ENCODE results near the gene PRUNE1. TPM values are rescaled to one million over a fixed set of nuclear protein-coding genes. Genes with fewer than 3 reads are reported as not detected.

PRUNE1 gene, protein sequence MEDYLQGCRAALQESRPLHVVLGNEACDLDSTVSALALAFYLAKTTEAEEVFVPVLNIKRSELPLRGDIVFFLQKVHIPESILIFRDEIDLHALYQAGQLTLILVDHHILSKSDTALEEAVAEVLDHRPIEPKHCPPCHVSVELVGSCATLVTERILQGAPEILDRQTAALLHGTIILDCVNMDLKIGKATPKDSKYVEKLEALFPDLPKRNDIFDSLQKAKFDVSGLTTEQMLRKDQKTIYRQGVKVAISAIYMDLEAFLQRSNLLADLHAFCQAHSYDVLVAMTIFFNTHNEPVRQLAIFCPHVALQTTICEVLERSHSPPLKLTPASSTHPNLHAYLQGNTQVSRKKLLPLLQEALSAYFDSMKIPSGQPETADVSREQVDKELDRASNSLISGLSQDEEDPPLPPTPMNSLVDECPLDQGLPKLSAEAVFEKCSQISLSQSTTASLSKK
- 14.7 and 15.2 TPM in 2 replicates for total RNA-seq (2014; rRNA removed; shearing (Covaris generic))

DNA sequence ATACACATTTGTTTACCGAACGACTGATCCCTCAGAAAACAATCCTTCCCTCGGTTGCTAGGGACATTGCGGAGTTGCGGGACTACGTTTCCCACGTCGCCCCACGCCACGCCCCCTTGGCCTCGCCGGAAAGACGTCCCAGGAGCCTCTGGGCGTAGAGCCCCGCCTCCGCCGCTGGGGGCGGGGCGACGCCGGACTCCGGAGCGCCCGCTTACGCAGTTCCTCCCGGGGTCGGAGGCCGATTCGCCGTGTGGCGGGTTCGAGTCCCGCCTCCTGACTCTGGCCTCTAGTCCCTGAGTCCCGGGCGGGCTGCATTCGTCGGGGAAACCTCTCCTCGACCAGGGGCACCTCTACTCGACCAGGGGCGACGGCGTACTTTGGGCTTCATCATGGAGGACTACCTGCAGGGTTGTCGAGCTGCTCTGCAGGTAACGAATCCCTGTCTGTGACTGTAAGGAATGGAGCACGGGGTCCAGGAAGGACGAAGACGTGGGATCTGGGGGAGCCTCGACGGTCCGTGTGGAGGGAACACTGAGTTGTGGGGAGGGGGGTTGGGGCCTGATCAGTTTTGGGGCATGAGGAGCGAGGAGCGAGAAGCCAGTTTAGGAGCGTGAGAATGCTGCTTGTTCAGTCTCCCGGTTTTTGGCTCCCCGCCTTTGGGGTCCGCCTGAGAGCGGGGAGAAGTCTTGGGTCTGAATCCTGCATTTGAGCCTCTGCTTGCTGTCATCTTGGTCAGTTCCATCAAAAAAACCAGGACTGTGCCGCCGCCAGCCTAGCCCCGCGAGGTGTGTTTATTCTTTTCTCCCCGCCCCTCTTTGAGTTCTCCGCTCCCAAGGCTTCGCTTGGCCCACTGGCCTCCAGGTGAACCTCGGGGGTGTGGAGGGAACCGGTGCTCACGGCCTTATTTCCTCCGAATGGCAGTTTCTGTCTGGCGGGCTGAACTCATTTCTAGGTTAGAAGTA, at the start of gene PRUNE1:
Gene PRUNE1, plus strand, starts transcription at position 206 of the 962 bp plus-strand sequence. Its CDS starts 184 bp downstream, at position 390.

DNA sequence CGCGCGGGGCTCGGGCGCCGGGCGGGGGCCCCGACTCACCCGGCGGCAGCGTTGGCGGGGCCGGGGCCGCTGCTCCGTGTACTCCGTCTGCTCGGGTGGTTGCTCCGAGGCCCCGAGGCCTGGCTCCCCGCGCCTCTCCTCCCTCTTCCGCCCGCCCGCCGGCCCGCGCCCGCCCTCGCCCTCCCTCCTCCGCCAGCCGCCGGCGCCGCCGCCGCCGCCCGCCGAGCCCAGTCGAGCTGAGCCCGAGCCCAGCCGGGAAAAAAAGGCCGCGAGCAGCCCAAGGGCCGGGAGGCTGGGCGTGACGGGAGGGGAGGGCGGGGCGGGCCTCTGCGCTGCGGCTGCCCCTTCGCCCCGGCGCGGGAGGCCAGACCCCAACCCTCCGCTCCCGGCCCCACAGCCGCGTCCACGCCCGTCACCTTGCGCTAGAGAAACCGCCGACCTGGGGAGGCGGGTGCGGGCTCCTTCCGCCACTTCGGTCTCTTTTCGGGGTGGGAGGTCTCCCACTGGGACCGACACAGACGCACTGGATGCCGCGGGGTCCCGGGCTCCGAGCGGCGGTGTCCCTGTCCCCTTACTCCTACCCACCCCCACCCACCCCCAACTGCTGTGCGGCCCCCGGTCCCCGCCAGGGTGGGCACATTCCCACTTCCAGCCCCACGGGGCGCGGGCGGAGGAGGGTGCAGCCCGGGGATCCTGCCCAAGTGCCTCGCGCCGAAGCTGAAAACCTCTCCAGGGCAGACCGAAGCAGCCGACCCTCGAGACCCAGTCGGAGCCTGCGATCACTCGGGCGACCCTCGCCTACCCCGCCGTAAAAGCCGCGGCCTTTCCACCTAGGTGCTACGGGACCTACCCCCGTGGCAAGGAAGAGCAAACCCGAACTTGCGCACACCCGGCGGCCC, 33.4 kb upstream of the PRUNE1 start, which contains the start of gene CERS2:
Gene CERS2, minus strand, starts transcription at position 256 of the 899 bp plus-strand sequence. CDS start 5,745 bp downstream, outside the sequence.

DNA sequence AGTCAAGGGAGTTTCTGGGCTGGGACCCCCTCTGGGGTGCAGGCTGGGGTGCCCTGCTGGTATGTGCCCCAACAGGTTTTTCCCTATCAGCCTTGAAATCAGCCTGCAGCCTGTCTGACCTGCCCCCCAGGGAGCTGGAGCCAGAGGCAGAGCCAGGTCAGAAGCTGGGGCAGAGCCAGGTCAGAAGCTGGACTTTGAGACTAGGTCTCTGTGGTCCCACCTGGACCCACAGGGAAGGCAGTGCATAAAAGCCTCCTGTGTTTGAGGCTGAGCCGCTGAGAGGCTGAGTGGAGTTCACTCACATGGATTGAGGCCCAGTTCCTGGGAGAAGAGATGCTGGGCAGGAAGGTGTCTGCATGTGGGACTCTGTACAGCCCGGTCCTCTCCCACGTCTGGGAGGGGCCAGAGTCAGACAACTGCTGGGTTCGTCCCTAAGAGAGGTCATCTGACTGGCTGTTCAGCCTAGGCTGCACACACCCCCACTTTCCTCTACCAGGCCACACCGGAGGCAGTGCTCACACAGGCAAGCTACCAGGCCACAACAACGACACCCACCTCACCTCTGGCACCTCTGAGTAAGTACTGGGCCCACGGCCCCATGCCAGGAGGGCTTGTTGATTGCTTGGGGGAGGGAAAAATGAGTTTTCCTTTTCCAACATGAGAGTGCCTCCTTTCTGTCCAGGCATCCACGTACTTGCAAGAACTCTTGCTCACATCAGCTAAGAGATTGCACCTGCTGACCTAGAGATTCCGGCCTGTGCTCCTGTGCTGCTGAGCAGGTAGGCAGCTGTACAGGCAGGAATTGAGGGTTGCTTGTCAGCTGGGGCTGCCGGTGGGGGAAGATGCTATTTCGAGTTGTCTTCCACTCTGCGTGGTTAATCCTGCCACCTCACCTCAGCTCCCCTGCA, 26.2 kb upstream of the PRUNE1 start, which contains the start of gene ANXA9:
Gene ANXA9, plus strand, starts transcription at position 488 of the 908 bp plus-strand sequence. CDS start 814 bp downstream, outside the sequence.

DNA sequence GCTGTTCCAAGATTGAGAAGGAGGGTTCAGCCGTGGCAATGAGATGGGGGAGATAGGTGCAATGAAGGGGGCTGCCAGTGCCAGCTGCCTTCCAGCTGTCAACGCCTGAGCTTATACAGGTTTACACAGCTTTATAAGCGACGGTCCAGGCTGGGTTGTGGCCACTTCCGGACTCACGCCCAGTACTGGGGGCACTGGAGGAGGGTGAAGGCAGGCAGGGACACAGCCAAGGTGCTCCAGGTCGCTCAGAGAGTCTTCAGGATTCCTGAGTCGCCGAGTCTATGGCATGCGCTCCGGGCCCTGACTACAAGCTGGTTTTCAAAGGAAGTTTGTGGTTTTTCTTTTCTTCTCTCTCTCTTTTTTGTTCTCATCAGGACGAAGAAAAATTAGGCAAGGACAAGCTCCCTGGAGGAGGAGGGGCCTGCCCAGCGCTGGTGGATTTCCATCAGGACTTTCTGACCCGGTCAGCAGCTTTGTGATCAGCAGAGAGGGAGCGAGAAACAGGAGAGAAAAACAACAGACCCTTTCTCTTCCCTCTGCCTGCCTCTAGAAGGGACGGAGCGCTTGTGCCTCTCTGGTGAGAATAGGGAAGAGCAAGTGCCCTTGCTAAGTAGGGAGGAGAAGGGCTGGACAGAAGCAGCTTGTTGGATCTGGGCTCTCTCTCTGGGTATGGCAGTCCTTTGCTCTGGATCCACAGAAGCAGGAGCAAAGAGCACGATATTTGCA, 1.8 kb upstream of the PRUNE1 start, which contains the start of gene MINDY1:
Gene MINDY1, minus strand, starts transcription at position 576 of the 726 bp plus-strand sequence. CDS start 4,285 bp downstream, outside the sequence.

DNA sequence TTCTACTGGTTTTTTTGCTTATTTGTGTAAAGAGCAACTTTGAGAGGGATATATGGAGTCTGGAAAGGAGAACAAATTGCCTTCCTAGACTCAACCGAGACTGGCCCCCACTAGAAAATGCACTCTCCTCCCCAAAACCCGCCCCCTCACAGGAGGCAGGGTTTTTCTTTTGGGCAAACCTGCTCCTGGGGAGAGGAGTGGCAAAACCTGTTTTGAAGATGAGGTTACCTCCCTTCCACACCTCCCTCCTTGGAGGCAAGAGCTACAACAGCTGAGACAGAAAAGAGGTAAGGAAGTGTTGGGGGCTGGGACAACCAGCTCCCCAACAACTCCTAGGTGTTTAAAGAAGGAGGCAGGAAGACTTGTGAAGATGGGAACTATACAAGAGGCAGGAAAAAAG, 28.1 kb downstream of the PRUNE1 start, which contains the start of gene BNIPL:
Gene BNIPL, plus strand, starts transcription at position 231 of the 400 bp plus-strand sequence. Its CDS starts 140 bp downstream, at position 371.

DNA sequence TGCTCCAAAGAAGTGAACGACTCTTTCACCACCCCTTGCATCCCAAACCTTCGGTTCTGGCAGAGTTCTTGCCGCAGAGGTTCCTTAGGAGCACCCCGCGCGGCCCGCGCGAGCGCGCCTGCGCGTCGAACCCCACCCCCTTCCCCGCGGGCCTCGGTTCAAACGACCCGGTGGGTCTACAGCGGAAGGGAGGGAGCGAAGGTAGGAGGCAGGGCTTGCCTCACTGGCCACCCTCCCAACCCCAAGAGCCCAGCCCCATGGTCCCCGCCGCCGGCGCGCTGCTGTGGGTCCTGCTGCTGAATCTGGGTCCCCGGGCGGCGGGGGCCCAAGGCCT, 39.3 kb downstream of the PRUNE1 start, which contains the start of gene C1orf56:
Gene C1orf56, plus strand, starts transcription at position 161 of the 334 bp plus-strand sequence. Its CDS starts 97 bp downstream, at position 258.

DNA sequence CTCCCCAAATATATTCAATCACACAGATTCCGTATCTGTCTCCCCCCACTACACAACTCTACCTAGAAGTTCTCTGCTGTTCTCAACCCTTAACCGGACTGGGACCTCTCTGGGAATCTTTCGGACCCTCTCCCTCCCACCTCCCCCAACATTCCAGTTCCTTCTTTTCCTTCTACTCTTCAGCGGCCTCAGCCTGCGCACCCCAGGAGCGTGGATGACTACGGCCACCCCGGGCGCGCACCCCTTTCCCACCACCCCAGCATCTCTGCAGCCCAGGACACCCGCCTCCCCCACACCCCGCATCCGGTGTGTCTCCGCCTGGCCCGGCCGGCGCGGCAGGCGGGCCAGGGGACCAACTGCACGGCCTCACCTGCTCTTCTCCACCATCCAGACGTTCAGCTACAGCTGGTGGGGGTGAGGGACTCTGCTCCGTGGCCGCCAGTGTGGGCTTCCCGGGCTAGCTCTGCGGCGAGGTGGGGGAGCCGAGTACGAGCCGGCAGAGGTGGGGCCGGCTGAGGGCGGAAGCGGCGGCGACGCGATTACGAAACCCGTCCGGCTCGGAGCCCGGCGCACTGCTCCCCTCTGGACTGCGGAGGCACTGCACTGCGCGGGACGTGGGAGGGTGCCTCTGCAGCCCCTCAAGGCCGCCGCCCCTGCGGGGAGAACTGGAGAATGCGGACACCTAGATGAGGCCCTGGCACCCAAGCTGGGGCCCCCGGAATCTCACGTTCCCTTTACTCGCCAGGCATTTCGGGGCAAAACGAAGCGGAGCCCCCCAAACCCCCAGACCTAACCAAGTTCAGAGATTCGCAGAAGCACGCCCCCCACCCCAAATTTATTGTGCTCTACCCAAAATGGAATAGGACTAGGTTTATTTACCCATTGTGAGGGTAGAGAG, 51.1 kb downstream of the PRUNE1 start, which contains the start of gene CDC42SE1:
Gene CDC42SE1, minus strand, starts transcription at position 514 of the 898 bp plus-strand sequence. CDS start 3,892 bp downstream, outside the sequence.

DNA sequence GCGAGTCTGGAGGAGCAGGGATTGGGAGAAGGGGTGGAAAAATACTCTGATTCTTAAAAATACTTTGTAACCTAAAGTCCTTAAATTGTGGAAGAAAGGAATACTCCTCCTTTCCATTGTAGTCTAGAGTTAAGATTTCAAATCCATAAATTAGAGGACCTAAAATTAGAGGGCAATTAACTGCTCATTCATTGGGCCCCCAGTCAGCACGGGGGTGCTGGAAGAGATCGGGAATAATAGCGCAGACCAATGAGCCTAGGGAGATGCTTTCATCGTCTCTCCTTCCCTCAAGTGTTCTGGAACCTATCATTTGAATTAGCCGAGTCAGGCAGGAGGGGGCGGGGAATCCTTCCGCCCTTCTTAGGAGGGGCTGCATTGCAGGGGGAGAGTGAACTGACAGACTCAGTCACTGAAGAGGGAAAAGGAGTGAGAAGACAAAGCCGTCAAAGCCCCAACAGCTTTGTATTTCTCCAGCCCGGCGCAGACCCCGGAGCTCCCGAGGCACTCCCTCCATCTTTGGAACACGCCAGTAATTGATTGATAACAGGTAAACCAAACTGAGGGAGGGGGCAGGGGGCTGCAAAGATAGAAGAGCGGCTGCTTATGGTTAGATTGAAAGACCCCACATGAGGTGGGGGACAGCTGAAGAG, 51.9 kb downstream of the PRUNE1 start, which contains the start of gene MLLT11:
Gene MLLT11, plus strand, starts transcription at position 391 of the 650 bp plus-strand sequence. CDS start 6,828 bp downstream, outside the sequence.

DNA sequence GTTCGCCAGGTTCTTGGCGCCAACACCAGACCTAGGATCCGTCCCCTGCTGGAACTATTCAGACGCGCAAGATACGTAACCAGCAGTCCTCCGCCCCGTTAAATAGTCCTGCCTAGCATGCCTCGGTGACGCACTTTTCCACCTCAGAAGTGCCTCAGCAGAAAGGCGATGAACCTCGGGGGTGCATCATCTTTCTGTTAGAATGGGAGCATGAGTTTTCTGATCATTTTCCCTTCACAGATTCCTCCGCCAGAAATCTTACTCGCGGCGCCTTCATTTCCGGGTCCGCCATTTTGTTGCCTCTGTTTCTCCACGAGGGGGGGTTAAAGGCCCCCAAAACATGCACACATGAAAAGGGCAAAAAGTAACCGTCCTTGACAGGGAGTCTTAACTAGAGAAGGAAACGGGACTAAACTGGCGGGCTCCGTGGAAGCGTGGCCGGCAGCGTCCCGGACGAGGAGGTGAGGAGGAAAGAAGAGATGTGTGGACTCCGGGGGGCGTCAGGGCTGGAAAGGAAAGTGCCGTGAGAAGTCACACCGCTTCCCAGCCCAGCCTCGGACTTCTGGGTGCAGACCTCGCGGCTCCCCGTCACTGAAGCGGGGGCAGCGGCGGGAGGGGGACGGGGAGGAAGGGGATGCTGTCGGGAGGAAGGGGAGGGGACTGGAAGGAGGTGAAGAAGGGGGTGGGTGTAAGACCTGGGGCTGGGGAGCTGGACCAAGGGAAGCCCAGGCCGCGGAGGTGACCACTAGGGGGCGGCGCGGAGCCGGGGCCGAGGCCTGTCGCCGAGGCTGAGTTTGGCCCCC, 62.4 kb downstream of the PRUNE1 start, which contains the start of gene GABPB2:
Gene GABPB2, plus strand, starts transcription at position 288 of the 803 bp plus-strand sequence. CDS start 17,429 bp downstream, outside the sequence.

Small RNAs within 50 kb of the gene (small RNA-seq; reads per million reads assigned to genes)
- gene RNU6-884P, result not detected

Other genes with a start within 250 kb of the PRUNE1 start
- 1.5 and 1.7 TPM in 2 replicates for gene CTSS, start 242.7 kb upstream of the PRUNE1 start, total RNA-seq (2014; rRNA removed; shearing (Covaris generic))
- 3.5 and 6.1 TPM in 2 replicates for gene CTSK, start 200.2 kb upstream of the PRUNE1 start, total RNA-seq (2014; rRNA removed; shearing (Covaris generic))
- 16.8 and 25.3 TPM in 2 replicates for gene ARNT, start 131.8 kb upstream of the PRUNE1 start, total RNA-seq (2014; rRNA removed; shearing (Covaris generic))
- gene CTXND2, start 121.3 kb upstream of the PRUNE1 start, total RNA-seq (2014; rRNA removed; shearing (Covaris generic)), result not detected in 2 replicates
- gene SETDB1, start 82.1 kb upstream of the PRUNE1 start, total RNA-seq (2014; rRNA removed; shearing (Covaris generic)), result 53.2 and 66.0 TPM in 2 replicates
- gene CERS2, start 33.6 kb upstream of the PRUNE1 start, total RNA-seq (2014; rRNA removed; shearing (Covaris generic)), result 143 and 158 TPM in 2 replicates
- 2.4 and 2.7 TPM in 2 replicates for gene ANXA9, start 26.2 kb upstream of the PRUNE1 start, total RNA-seq (2014; rRNA removed; shearing (Covaris generic))
- 12.5 and 13.5 TPM in 2 replicates for gene MINDY1, start 1.5 kb upstream of the PRUNE1 start, total RNA-seq (2014; rRNA removed; shearing (Covaris generic))
- gene BNIPL, start 28.1 kb downstream of the PRUNE1 start, total RNA-seq (2014; rRNA removed; shearing (Covaris generic)), result 0.30 and 2.2 TPM in 2 replicates
- 4.3 and 6.8 TPM in 2 replicates for gene C1orf56, start 39.3 kb downstream of the PRUNE1 start, total RNA-seq (2014; rRNA removed; shearing (Covaris generic))
- gene CDC42SE1, start 51.2 kb downstream of the PRUNE1 start, total RNA-seq (2014; rRNA removed; shearing (Covaris generic)), result 79.9 and 87.9 TPM in 2 replicates
- gene MLLT11, start 51.9 kb downstream of the PRUNE1 start, total RNA-seq (2014; rRNA removed; shearing (Covaris generic)), result 7.4 and 7.6 TPM in 2 replicates
- 8.9 and 13.4 TPM in 2 replicates for gene GABPB2, start 62.3 kb downstream of the PRUNE1 start, total RNA-seq (2014; rRNA removed; shearing (Covaris generic))
- gene SEMA6C, start 138.2 kb downstream of the PRUNE1 start, total RNA-seq (2014; rRNA removed; shearing (Covaris generic)), result 1.1 and 2.3 TPM in 2 replicates
- gene TNFAIP8L2, start 148.2 kb downstream of the PRUNE1 start, total RNA-seq (2014; rRNA removed; shearing (Covaris generic)), result not detected in 2 replicates
- gene LYSMD1, start 157.5 kb downstream of the PRUNE1 start, total RNA-seq (2014; rRNA removed; shearing (Covaris generic)), result 13.2 and 15.1 TPM in 2 replicates
- gene SCNM1, start 157.7 kb downstream of the PRUNE1 start, total RNA-seq (2014; rRNA removed; shearing (Covaris generic)), result 129 and 130 TPM in 2 replicates
- gene TMOD4, start 167.5 kb downstream of the PRUNE1 start, total RNA-seq (2014; rRNA removed; shearing (Covaris generic)), result 0.38 and 0.40 TPM in 2 replicates
- 92.9 and 126 TPM in 2 replicates for gene VPS72, start 181.7 kb downstream of the PRUNE1 start, total RNA-seq (2014; rRNA removed; shearing (Covaris generic))
- 72.2 and 99.9 TPM in 2 replicates for gene PIP5K1A, start 190.1 kb downstream of the PRUNE1 start, total RNA-seq (2014; rRNA removed; shearing (Covaris generic))
- gene PSMD4, start 246.3 kb downstream of the PRUNE1 start, total RNA-seq (2014; rRNA removed; shearing (Covaris generic)), result 491 and 493 TPM in 2 replicates